HCT116 (cell line): ENCODE data around the gene OTOL1. TPM values are rescaled to one million over a fixed set of nuclear protein-coding genes. Genes with fewer than 3 reads are reported as not detected.

Experiments used
- ATAC-seq: fragments of 200-7000 bp; cut with Tn5 transposase; 2 replicates; pipeline ENCODE4 v1.9.1; 2020; ENCODE audit warnings: mild to moderate bottlenecking, moderate library complexity
- BruUV-seq: library from RNA; stranded (reverse); fragments of 400-500 nt; replicated peaks from 2 replicates; lab custom pipeline; 2021; lab: Mats Ljungman, UMichigan
- CTCF ChIA-PET: fragments of 300-600 bp; sonication (Branson Sonifier 250); formaldehyde crosslinking; loops from one replicate; lab custom pipeline; 2021; ENCODE audit warnings: antibody characterized with exemption; lab: Charles Lee
- POLR2A ChIA-PET: fragments of 300-600, 350-600 bp; sonication (Branson Sonifier 250); formaldehyde crosslinking; loops from one replicate; lab custom pipeline; 2021; ENCODE audit warnings: antibody characterized with exemption; lab: Charles Lee
- RAD21 ChIA-PET, 2 experiments: fragments of 300-600 bp; sonication (Branson Sonifier 250); formaldehyde crosslinking; loops; one replicate each; lab custom pipeline; 2023; ENCODE audit warnings: low total read pairs in 2 of 2; ENCODE audit not compliant: uncharacterized antibody in 2 of 2, unreplicated experiment in 2 of 2, low non-redundant PET in 1 of 2; lab: Charles Lee
- DNase-seq: peaks from one replicate; pipeline ENCODE4 v3.0.0-alpha.2; 2010; ENCODE audit warnings: low read depth, low spot score
- H2AFZ ChIP-seq: fragments of 200-600 bp; shearing (Covaris generic), sonication (generic); 2 replicates; pipeline ENCODE4 v1.6.1; 2017; ENCODE audit warnings: low read depth, mixed run types, mixed read lengths, antibody characterized with exemption, low read length; ENCODE audit not compliant: poor library complexity, severe bottlenecking
- H3K27ac ChIP-seq: 2 replicates; pipeline ENCODE4 v1.5.1; 2012; ENCODE audit warnings: low read depth, low read length
- H3K27me3 ChIP-seq: fragments of 200-600 bp; sonication (generic); 2 replicates; pipeline ENCODE4 v1.6.1; 2016; ENCODE audit warnings: mixed run types, low read length, mixed read lengths; ENCODE audit not compliant: insufficient read depth
- H3K36me3 ChIP-seq, 2 experiments: fragments of 200-500 bp in 1 of 2; fragments of 200-600 bp in 1 of 2; sonication (Bioruptor generic) in 1 of 2; sonication (generic) in 1 of 2; 2 replicates each; pipeline versions ENCODE4 v1.5.1 to v1.6.1; 2014 to 2016; ENCODE audit warnings: low read length in 2 of 2, inconsistent platforms in 1 of 2, mixed read lengths in 1 of 2, mixed run types in 1 of 2; ENCODE audit not compliant: insufficient read depth in 2 of 2, control insufficient read depth in 1 of 2
- H3K4me1 ChIP-seq, 2 experiments: fragments of 200-600 bp in 1 of 2; sonication (generic) in 1 of 2; 2 replicates each; pipeline versions ENCODE4 v1.5.1 to v1.6.1; 2012 to 2017; ENCODE audit warnings: low read length in 2 of 2, inconsistent platforms in 1 of 2, mild to moderate bottlenecking in 1 of 2, mixed read lengths in 1 of 2, mixed run types in 1 of 2, moderate library complexity in 1 of 2; ENCODE audit not compliant: insufficient read depth in 2 of 2, control insufficient read depth in 1 of 2
- H3K4me2 ChIP-seq: fragments of 200-600 bp; sonication (generic); 2 replicates; pipeline ENCODE4 v1.6.1; 2017; ENCODE audit warnings: mixed run types, low read length, mixed read lengths
- H3K4me3 ChIP-seq, 2 experiments: fragments of 200-600 bp in 1 of 2; sonication (generic) in 1 of 2; replicated peaks in 1 of 2; 2 replicates each; pipeline ENCODE4 v1.5.1; 2011 to 2016; ENCODE audit warnings: low read length in 2 of 2, control low read depth in 1 of 2, low read depth in 1 of 2, mild to moderate bottlenecking in 1 of 2, mixed read lengths in 1 of 2, mixed run types in 1 of 2
- H3K79me2 ChIP-seq: fragments of 200-600 bp; sonication (generic); 2 replicates; pipeline ENCODE4 v1.6.1; 2017; ENCODE audit warnings: mild to moderate bottlenecking, mixed run types, low read length, moderate library complexity, mixed read lengths; ENCODE audit not compliant: insufficient read depth
- H3K9ac ChIP-seq: fragments of 200-600 bp; sonication (generic); 2 replicates; pipeline ENCODE4 v1.6.1; 2016; ENCODE audit warnings: low read length, mixed read lengths
- H3K9me2 ChIP-seq: fragments of 200-600 bp; sonication (generic), shearing (Covaris generic); 2 replicates; pipeline ENCODE4 v1.6.1; 2017; ENCODE audit warnings: mixed run types, mild to moderate bottlenecking, moderate library complexity; ENCODE audit not compliant: insufficient read depth
- H3K9me3 ChIP-seq, 2 experiments: fragments of 200-500 bp in 1 of 2; fragments of 200-600 bp in 1 of 2; sonication (Bioruptor generic) in 1 of 2; sonication (generic) in 1 of 2; 2 replicates each; pipeline ENCODE4 v1.6.1; 2014 to 2017; ENCODE audit warnings: low read length in 2 of 2, mixed read lengths in 2 of 2, inconsistent platforms in 1 of 2, low read depth in 1 of 2, mild to moderate bottlenecking in 1 of 2, mixed run types in 1 of 2, moderate library complexity in 1 of 2; ENCODE audit not compliant: control insufficient read depth in 1 of 2, insufficient read depth in 1 of 2
- H4K20me1 ChIP-seq: fragments of 200-600 bp; sonication (generic), shearing (Covaris generic); 2 replicates; pipeline ENCODE4 v1.6.1; 2017; ENCODE audit warnings: mixed run types, mild to moderate bottlenecking, moderate library complexity; ENCODE audit not compliant: insufficient read depth
- CBX3 ChIP-seq: IDR thresholded peaks from 2 replicates; pipeline ENCODE4 v1.6.1; 2012; ENCODE audit warnings: low read depth
- EGR1 ChIP-seq: IDR thresholded peaks from 2 replicates; pipeline ENCODE4 v1.6.1; 2012; ENCODE audit warnings: low read depth
- EZH2phosphoT487 ChIP-seq: fragments of 200-600 bp; IDR thresholded peaks from 2 replicates; pipeline ENCODE4 v1.6.1; 2018; ENCODE audit warnings: antibody characterized with exemption, borderline replicate concordance
- FOSL1 ChIP-seq: IDR thresholded peaks from 2 replicates; pipeline ENCODE4 v1.6.1; 2012; ENCODE audit warnings: low read depth
- MAX ChIP-seq: IDR thresholded peaks from 2 replicates; pipeline ENCODE4 v1.6.1; 2012
- POLR2AphosphoS5 ChIP-seq: IDR thresholded peaks from 2 replicates; pipeline ENCODE4 v1.6.1; 2011; ENCODE audit warnings: mild to moderate bottlenecking, low read depth, low read length, moderate library complexity
- RAD21 ChIP-seq: IDR thresholded peaks from 2 replicates; pipeline ENCODE4 v1.6.1; 2012; ENCODE audit warnings: low read depth, mild to moderate bottlenecking
- REST ChIP-seq: IDR thresholded peaks from 2 replicates; pipeline ENCODE4 v1.6.1; 2012; ENCODE audit warnings: low read depth
- SRF ChIP-seq: IDR thresholded peaks from 2 replicates; pipeline ENCODE4 v1.6.1; 2012; ENCODE audit warnings: low read depth
- ZFX ChIP-seq: fragments of 450-650 bp; IDR thresholded peaks from 2 replicates; pipeline ENCODE4 v1.6.1; 2017
- intact Hi-C: fragments of 100-400 bp; cut with micrococcal nuclease; formaldehyde crosslinking; loops from 2 replicates; pipeline ENCODE4 v1.10.0; 2022
- total RNA-seq: library from RNA; stranded (reverse); gene quantifications from one replicate; pipeline ENCODE4 v1.2.1, GENCODE V29; 2021; ENCODE audit not compliant: unreplicated experiment
- TF ChIP-seq, protein P1 (sequence below): IDR thresholded peaks from 2 replicates; pipeline ENCODE4 v1.6.1; 2012

The OTOL1 gene
- total RNA-seq, 1 experiment from 2014 or later: not detected

DNA sequence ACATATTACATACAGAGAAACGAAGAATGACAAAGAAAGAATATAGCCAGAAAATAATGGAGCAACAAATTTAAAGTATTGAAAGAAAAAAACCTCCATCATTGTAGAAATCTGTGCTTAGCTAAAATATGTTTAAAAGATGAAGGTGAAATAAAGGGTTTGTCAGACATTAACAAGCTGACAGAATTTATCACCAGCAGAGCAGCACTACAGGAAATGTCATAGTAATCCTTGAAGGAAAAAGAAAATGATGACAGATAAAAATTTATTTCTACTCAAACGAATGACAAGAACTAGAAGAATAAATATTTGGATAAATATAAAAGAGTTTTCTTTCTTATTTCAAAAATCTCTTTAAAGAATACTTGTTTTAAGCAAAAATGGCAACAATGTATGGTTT is 40.6 kb upstream of the OTOL1 start:
- no peaks in the 10 kb centered on the region for H3K9me2 ChIP-seq
- H3K9me3 ChIP-seq: no peaks in the 10 kb centered on the region
- no peaks in the 10 kb centered on the region for H3K79me2 ChIP-seq
- no peak overlapping the region for H2AFZ ChIP-seq
- no peak for ATAC-seq
- DNase-seq: no peak
- no peak overlapping the region for H3K9ac ChIP-seq
- no peaks in the 10 kb centered on the region for H3K4me1 ChIP-seq
- H3K27me3 ChIP-seq: no peaks in the 10 kb centered on the region
- CTCF ChIA-PET: no interaction called here
- H3K4me3 ChIP-seq: no peak overlapping the region
- intact Hi-C loops: no loop called here
- no peak overlapping the region for H3K27ac ChIP-seq
- POLR2A ChIA-PET: no interaction called here
- no peaks in the 10 kb centered on the region for H4K20me1 ChIP-seq
- TF ChIP-seq EZH2phosphoT487: no peak
- TF ChIP-seq REST: no peak
- TF ChIP-seq, protein P1, sequence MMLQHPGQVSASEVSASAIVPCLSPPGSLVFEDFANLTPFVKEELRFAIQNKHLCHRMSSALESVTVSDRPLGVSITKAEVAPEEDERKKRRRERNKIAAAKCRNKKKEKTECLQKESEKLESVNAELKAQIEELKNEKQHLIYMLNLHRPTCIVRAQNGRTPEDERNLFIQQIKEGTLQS: no peak
- TF ChIP-seq MAX: no peak
- TF ChIP-seq ZFX: no peak
- no peak for TF ChIP-seq SRF
- no peak for TF ChIP-seq POLR2AphosphoS5
- no peak for TF ChIP-seq EGR1
- TF ChIP-seq FOSL1: no peak
- no peak for TF ChIP-seq CBX3
- no peak for TF ChIP-seq RAD21
- TF ChIP-seq, all 23 proteins: peak for 0
- Histone ChIP-seq H3K4me2 (no peak overlapping the region), H3K36me3 (no peaks in the 10 kb centered on the region)
- RAD21 ChIA-PET: no interaction called here
- BruUV-seq: no TSS peak
